SU-DHL-6 (cell line): ENCODE measurements around the gene LTK.

ENCODE experiments used
- H2AFZ ChIP-seq: fragments of 200-600 bp; sonication (generic); 2 replicates; pipeline ENCODE4 v1.6.1; 2014; ENCODE audit warnings: low read depth, mild to moderate bottlenecking, moderate library complexity, mixed read lengths, antibody characterized with exemption, low read length; ENCODE audit not compliant: severe bottlenecking
- H3F3A ChIP-seq: fragments of 200-600 bp; shearing (Covaris generic); 2 replicates; pipeline ENCODE4 v1.6.0; 2016; ENCODE audit warnings: antibody characterized with exemption, mild to moderate bottlenecking; ENCODE audit not compliant: insufficient read depth
- H3K27ac ChIP-seq: fragments of 200-600 bp; sonication (generic); 2 replicates; pipeline ENCODE4 v1.5.1; 2016; ENCODE audit warnings: low read depth, mild to moderate bottlenecking, low read length, moderate library complexity, mixed read lengths
- H3K27me3 ChIP-seq: fragments of 200-600 bp; sonication (generic), shearing (Covaris generic); 2 replicates; pipeline ENCODE4 v1.6.0; 2014; ENCODE audit warnings: mild to moderate bottlenecking, low read length
- H3K36me3 ChIP-seq: fragments of 200-600 bp; sonication (generic); 2 replicates; pipeline ENCODE4 v1.6.1; 2014; ENCODE audit warnings: mild to moderate bottlenecking, low read length, mixed read lengths
- H3K4me2 ChIP-seq: fragments of 300-600, 200-600 bp; shearing (Covaris generic), sonication (generic); 2 replicates; pipeline ENCODE4 v1.6.0; 2014; ENCODE audit warnings: low read length, low read depth, mild to moderate bottlenecking; ENCODE audit not compliant: poor library complexity, severe bottlenecking
- H3K4me3 ChIP-seq: fragments of 200-600 bp; sonication (generic); 2 replicates; pipeline ENCODE4 v1.5.1; 2014; ENCODE audit warnings: antibody characterized with exemption, low read length, mild to moderate bottlenecking, mixed read lengths; ENCODE audit not compliant: insufficient read depth, poor library complexity, severe bottlenecking
- H3K79me2 ChIP-seq: fragments of 200-600 bp; sonication (generic); 2 replicates; pipeline ENCODE4 v1.6.1; 2014; ENCODE audit warnings: mild to moderate bottlenecking, low read length, moderate library complexity; ENCODE audit not compliant: insufficient read depth
- H3K9ac ChIP-seq: fragments of 200-600 bp; sonication (generic); 2 replicates; pipeline ENCODE4 v1.7.0; 2014; ENCODE audit warnings: mild to moderate bottlenecking, low read length
- H3K9me2 ChIP-seq: fragments of 200-600 bp; sonication (generic); replicated peaks from 2 replicates; pipeline ENCODE4 v1.6.1; 2014; ENCODE audit warnings: low read length; ENCODE audit not compliant: insufficient read depth
- H3K9me3 ChIP-seq: fragments of 200-600 bp; sonication (generic); 2 replicates; pipeline ENCODE4 v1.6.1; 2014; ENCODE audit warnings: low read length, mixed read lengths; ENCODE audit not compliant: insufficient read depth
- H4K20me1 ChIP-seq: fragments of 200-600 bp; sonication (generic); 2 replicates; pipeline ENCODE4 v1.6.1; 2014; ENCODE audit warnings: low read depth, mild to moderate bottlenecking, antibody characterized with exemption, low read length, moderate library complexity, mixed read lengths
- EZH2phosphoT487 ChIP-seq: fragments of 200-600 bp; sonication (generic), shearing (Covaris generic); conservative IDR thresholded peaks from 2 replicates; pipeline ENCODE4 v1.6.1; 2018; ENCODE audit warnings: mild to moderate bottlenecking, antibody characterized with exemption, low read length, moderate library complexity, mixed read lengths
- TF ChIP-seq, protein P1 (sequence below): fragments of 200-600 bp; sonication (generic); IDR thresholded peaks from one replicate; pipeline ENCODE4 v1.5.1; 2017; ENCODE audit warnings: antibody characterized with exemption, mild to moderate bottlenecking, low read length, moderate library complexity; ENCODE audit not compliant: insufficient read depth, poor library complexity, severe bottlenecking

LTK gene

GRCh38 chr15:41561777-41562145 is 48.1 kb upstream of the LTK start:
- H3K9me3 ChIP-seq: no peaks in the 10 kb centered on the region
- no peak overlapping the region for H2AFZ ChIP-seq
- H3K9me2 ChIP-seq: no peaks in the 10 kb centered on the region
- peaks cover 13% of the 10 kb centered on the region; the same call in 1 of the 2 replicates for H3F3A ChIP-seq
- no peaks in the 10 kb centered on the region for H4K20me1 ChIP-seq
- no peaks in the 10 kb centered on the region for H3K36me3 ChIP-seq
- H3K4me3 ChIP-seq: no peak overlapping the region
- no peaks in the 10 kb centered on the region for H3K79me2 ChIP-seq
- TF ChIP-seq, protein P1, sequence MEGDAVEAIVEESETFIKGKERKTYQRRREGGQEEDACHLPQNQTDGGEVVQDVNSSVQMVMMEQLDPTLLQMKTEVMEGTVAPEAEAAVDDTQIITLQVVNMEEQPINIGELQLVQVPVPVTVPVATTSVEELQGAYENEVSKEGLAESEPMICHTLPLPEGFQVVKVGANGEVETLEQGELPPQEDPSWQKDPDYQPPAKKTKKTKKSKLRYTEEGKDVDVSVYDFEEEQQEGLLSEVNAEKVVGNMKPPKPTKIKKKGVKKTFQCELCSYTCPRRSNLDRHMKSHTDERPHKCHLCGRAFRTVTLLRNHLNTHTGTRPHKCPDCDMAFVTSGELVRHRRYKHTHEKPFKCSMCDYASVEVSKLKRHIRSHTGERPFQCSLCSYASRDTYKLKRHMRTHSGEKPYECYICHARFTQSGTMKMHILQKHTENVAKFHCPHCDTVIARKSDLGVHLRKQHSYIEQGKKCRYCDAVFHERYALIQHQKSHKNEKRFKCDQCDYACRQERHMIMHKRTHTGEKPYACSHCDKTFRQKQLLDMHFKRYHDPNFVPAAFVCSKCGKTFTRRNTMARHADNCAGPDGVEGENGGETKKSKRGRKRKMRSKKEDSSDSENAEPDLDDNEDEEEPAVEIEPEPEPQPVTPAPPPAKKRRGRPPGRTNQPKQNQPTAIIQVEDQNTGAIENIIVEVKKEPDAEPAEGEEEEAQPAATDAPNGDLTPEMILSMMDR: no peak
- TF ChIP-seq EZH2phosphoT487: no peak
- no peak overlapping the region for H3K27ac ChIP-seq
- no peak overlapping the region for H3K4me2 ChIP-seq
- peaks cover 2% of the 10 kb centered on the region; the same call in 1 of the 2 replicates for H3K27me3 ChIP-seq
- H3K9ac ChIP-seq: no peak overlapping the region

- Histone ChIP-seq H3K4me2 (no peak overlapping the region), H4K20me1 (no peaks in the 10 kb centered on the region), H3K27ac (no peak overlapping the region), H2AFZ (no peak overlapping the region), H3K9ac (no peak overlapping the region), H3F3A (peaks cover 13% of the 10 kb centered on the region; the same call in 1 of the 2 replicates), H3K9me3 (no peaks in the 10 kb centered on the region), H3K27me3 (peaks cover 2% of the 10 kb centered on the region; the same call in 1 of the 2 replicates), H3K79me2 (no peaks in the 10 kb centered on the region), H3K36me3 (no peaks in the 10 kb centered on the region), H3K9me2 (no peaks in the 10 kb centered on the region), H3K4me3 (no peak overlapping the region)
- TF ChIP-seq, protein P1: no peak
- no peak for TF ChIP-seq EZH2phosphoT487
Measured at GRCh38 chr15:41561104-41561776, 47.6 kb upstream of the LTK start.

- Histone ChIP-seq H3K4me3 (no peak overlapping the region), H2AFZ (no peak overlapping the region), H3K9me2 (no peaks in the 10 kb centered on the region), H3K79me2 (no peaks in the 10 kb centered on the region), H3K36me3 (no peaks in the 10 kb centered on the region), H3F3A (peaks cover 13% of the 10 kb centered on the region; the same call in 1 of the 2 replicates), H3K27me3 (peaks cover 2% of the 10 kb centered on the region; the same call in 1 of the 2 replicates), H4K20me1 (no peaks in the 10 kb centered on the region), H3K27ac (no peak overlapping the region), H3K9ac (no peak overlapping the region), H3K9me3 (no peaks in the 10 kb centered on the region), H3K4me2 (no peak overlapping the region)
- TF ChIP-seq EZH2phosphoT487: no peak
- TF ChIP-seq, protein P1: no peak
Measured at GRCh38 chr15:41560572-41560874, 46.9 kb upstream of the LTK start.
